ENCODE data around the gene MT1H.
"Not testable (repeated sequence)": the region's sequence is repeated elsewhere in the genome, so short reads cannot be mapped to it uniquely, and the experiment has no call there.

The MT1H gene

GRCh38 chr16:56669005-56669839, at the start of gene MT1H:
Gene MT1H, plus strand, starts transcription at chr16:56669814. Its CDS starts 71 bp downstream, at chr16:56669885.
- DNase-seq (ENCODE audit: low read depth, low spot score) = no peak

- DNase-seq (ENCODE audit: low read depth, low spot score) = no peak
Observed at GRCh38 chr16:56620339-56620897, 49.2 kb upstream of the MT1H start.

- not testable (repeated sequence) for DNase-seq (ENCODE audit: low read depth, low spot score)
Observed at GRCh38 chr16:56621665-56622445, 47.8 kb upstream of the MT1H start.

GRCh38 chr16:56623184-56623583, 46.4 kb upstream of the MT1H start:
- not testable (repeated sequence) for DNase-seq (ENCODE audit: low read depth, low spot score)

- DNase-seq (ENCODE audit: low read depth, low spot score) = no peak
Observed at GRCh38 chr16:56623637-56624036, 46.0 kb upstream of the MT1H start.

- no peak for DNase-seq (ENCODE audit: low read depth, low spot score)
Observed at GRCh38 chr16:56625140-56625942, 44.3 kb upstream of the MT1H start, which contains the start of gene MT1E. Gene MT1E, plus strand, starts transcription at chr16:56625781. Its CDS starts 71 bp downstream, at chr16:56625852.

- no peak for DNase-seq (ENCODE audit: low read depth, low spot score)
Observed at GRCh38 chr16:56625943-56626654, 43.5 kb upstream of the MT1H start.

- no peak for DNase-seq (ENCODE audit: low read depth, low spot score)
Observed at GRCh38 chr16:56626685-56627084, 42.9 kb upstream of the MT1H start.

GRCh38 chr16:56628486-56629350, 40.9 kb upstream of the MT1H start:
- DNase-seq (ENCODE audit: low read depth, low spot score) = no peak

GRCh38 chr16:56629531-56629930, 40.1 kb upstream of the MT1H start:
- DNase-seq (ENCODE audit: low read depth, low spot score) = no peak

- no peak for DNase-seq (ENCODE audit: low read depth, low spot score)
Observed at GRCh38 chr16:56630134-56630533, 39.5 kb upstream of the MT1H start.

- no peak for DNase-seq (ENCODE audit: low read depth, low spot score)
Observed at GRCh38 chr16:56631197-56631596, 38.4 kb upstream of the MT1H start.

GRCh38 chr16:56631832-56632155, 37.8 kb upstream of the MT1H start:
- DNase-seq (ENCODE audit: low read depth, low spot score) = no peak

GRCh38 chr16:56632156-56632847, 37.3 kb upstream of the MT1H start, which contains the start of gene MT1M:
Gene MT1M, plus strand, starts transcription at chr16:56632659. Its CDS starts 73 bp downstream, at chr16:56632732.
- DNase-seq (ENCODE audit: low read depth, low spot score) = no peak

- DNase-seq (ENCODE audit: low read depth, low spot score) = no peak
Observed at GRCh38 chr16:56632848-56633365, 36.7 kb upstream of the MT1H start.

GRCh38 chr16:56633535-56633934, 36.1 kb upstream of the MT1H start:
- no peak for DNase-seq (ENCODE audit: low read depth, low spot score)

- DNase-seq (ENCODE audit: low read depth, low spot score) = no peak
Observed at GRCh38 chr16:56634715-56635440, 34.7 kb upstream of the MT1H start.

- DNase-seq (ENCODE audit: low read depth, low spot score) = no peak
Observed at GRCh38 chr16:56635441-56635967, 34.1 kb upstream of the MT1H start.

Measured in activated CD4-positive, CD25-positive, alpha-beta regulatory T cell treated with anti-CD3 and anti-CD28 coated beads, Interleukin-2, amount 50 U/mL, for 16 hours (primary cell).